WTC11 (cell line): ENCODE results near the gene ZDHHC8. TPM values are rescaled to one million over a fixed set of nuclear protein-coding genes. Genes with fewer than 3 reads are reported as not detected.

ENCODE experiments used
- ATAC-seq: fragments of 200-7000 bp; cut with Tn5 transposase; 2 replicates; pipeline ENCODE4 v1.10.0; 2021; ENCODE audit warnings: mild to moderate bottlenecking, moderate library complexity
- CTCF ChIA-PET: fragments of 300-600 bp; sonication (Branson Sonifier 250); formaldehyde crosslinking; loops from one replicate; lab custom pipeline; 2021; ENCODE audit warnings: antibody characterized with exemption; lab: Charles Lee
- POLR2A ChIA-PET: fragments of 350-600 bp; sonication (Branson Sonifier 250); formaldehyde crosslinking; loops from one replicate; lab custom pipeline; 2021; ENCODE audit warnings: antibody characterized with exemption; lab: Charles Lee
- DNase-seq: peaks from one replicate; pipeline ENCODE4 v3.0.0; 2021; ENCODE audit warnings: low spot score
- H3K27ac Mint-ChIP-seq: 2 replicates; pipeline ENCODE4 v1.8.0; 2021; ENCODE audit warnings: mixed read lengths
- H3K27me3 Mint-ChIP-seq: 2 replicates; pipeline ENCODE4 v1.8.0; 2021; ENCODE audit warnings: low read depth, mild to moderate bottlenecking, moderate library complexity, mixed read lengths
- H3K36me3 Mint-ChIP-seq: 2 replicates; pipeline ENCODE4 v1.8.0; 2021; ENCODE audit warnings: mixed read lengths
- H3K4me1 Mint-ChIP-seq: 2 replicates; pipeline ENCODE4 v1.8.0; 2022; ENCODE audit warnings: mixed read lengths
- H3K4me3 Mint-ChIP-seq: 2 replicates; pipeline ENCODE4 v1.8.0; 2021; ENCODE audit warnings: mild to moderate bottlenecking, moderate library complexity, mixed read lengths
- H3K9me3 Mint-ChIP-seq: 2 replicates; pipeline ENCODE4 v1.8.0; 2021; ENCODE audit warnings: mixed read lengths
- HMGA2 ChIP-seq: fragments of 250-450 bp; sonication (Bioruptor Pico); IDR thresholded peaks from 2 replicates; pipeline ENCODE4 v1.4.0; 2021; ENCODE audit warnings: mild to moderate bottlenecking, moderate library complexity
- PRRX2 ChIP-seq: fragments of 250-450 bp; sonication (Bioruptor Pico); IDR thresholded peaks from 2 replicates; pipeline ENCODE4 v1.8.0; 2021; ENCODE audit warnings: mild to moderate bottlenecking
- ZNF138 ChIP-seq: sonication (generic); formaldehyde crosslinking; conservative IDR thresholded peaks from 2 replicates; pipeline ENCODE4 v1.8.1; 2022; ENCODE audit warnings: mild to moderate bottlenecking, moderate library complexity, missing genetic modification reagents
- ZNF219 ChIP-seq: sonication (generic); formaldehyde crosslinking; IDR thresholded peaks from 2 replicates; pipeline ENCODE4 v1.8.0; 2023; ENCODE audit warnings: missing genetic modification reagents, mild to moderate bottlenecking, borderline replicate concordance
- ZNF263 ChIP-seq: sonication (generic); formaldehyde crosslinking; IDR thresholded peaks from 2 replicates; pipeline ENCODE4 v1.8.1; 2022; ENCODE audit warnings: low read depth, mild to moderate bottlenecking, moderate library complexity, missing genetic modification reagents
- total RNA-seq: library from RNA; stranded (reverse); gene quantifications from 3 replicates; pipeline ENCODE4 v1.2.3, GENCODE V29; 2021
- TF ChIP-seq, protein P1 (sequence below): sonication (generic); formaldehyde crosslinking; IDR thresholded peaks from 2 replicates; pipeline ENCODE4 v1.8.1; 2022; ENCODE audit warnings: mild to moderate bottlenecking, missing genetic modification reagents, moderate library complexity, borderline replicate concordance
- TF ChIP-seq, protein P2 (sequence below): fragments of 250-450 bp; sonication (Bioruptor Pico); IDR thresholded peaks from 2 replicates; pipeline ENCODE4 v1.9.0; 2021; ENCODE audit warnings: moderate library complexity, mild to moderate bottlenecking, inconsistent platforms, borderline replicate concordance
- TF ChIP-seq, protein P3 (sequence below): sonication (generic); formaldehyde crosslinking; IDR thresholded peaks from 2 replicates; pipeline ENCODE4 v1.8.1; 2023; ENCODE audit warnings: mild to moderate bottlenecking, missing genetic modification reagents, moderate library complexity
- TF ChIP-seq, protein P4 (sequence below): sonication (generic); formaldehyde crosslinking; conservative IDR thresholded peaks from 2 replicates; pipeline ENCODE4 v1.8.1; 2023; ENCODE audit warnings: mild to moderate bottlenecking, low read depth, missing genetic modification reagents, moderate library complexity
- TF ChIP-seq, protein P5 (sequence below): sonication (generic); formaldehyde crosslinking; IDR thresholded peaks from 2 replicates; pipeline ENCODE4 v1.8.0; 2023; ENCODE audit warnings: mild to moderate bottlenecking, missing genetic modification reagents
- TF ChIP-seq, protein P6 (sequence below): fragments of 250-450 bp; sonication (Bioruptor Pico); IDR thresholded peaks from 2 replicates; pipeline ENCODE4 v1.9.0; 2021; ENCODE audit warnings: mild to moderate bottlenecking
- TF ChIP-seq, protein P7 (sequence below): sonication (generic); formaldehyde crosslinking; IDR thresholded peaks from 2 replicates; pipeline ENCODE4 v1.8.0; 2022; ENCODE audit warnings: missing genetic modification reagents

ZDHHC8 gene
- total RNA-seq, 1 experiment from 2014 or later, result 79.7 TPM

DNA sequence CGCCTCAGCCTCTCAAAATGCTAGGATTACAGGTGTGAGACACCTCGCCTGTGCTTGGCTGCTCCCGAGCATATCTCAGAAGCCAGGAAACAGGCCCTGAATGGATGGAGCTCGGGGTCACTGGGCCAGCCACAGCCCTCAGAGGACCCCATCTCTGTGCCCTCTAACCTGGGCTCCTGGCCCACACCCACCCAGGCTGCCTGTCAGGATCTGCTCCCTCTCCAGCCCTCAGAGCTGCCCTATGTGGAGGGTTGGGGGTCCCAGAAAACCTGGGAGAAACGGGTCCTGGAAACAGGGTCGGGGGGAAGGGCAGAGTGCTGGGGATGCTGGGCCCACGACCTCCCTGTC lies 24.4 kb downstream of the ZDHHC8 start:
- H3K27me3 Mint-ChIP-seq, result no peaks in the 10 kb centered on the region
- CTCF ChIA-PET, result interaction anchor here (1.2 to 3.2 kb wide), 4 partner anchors 83 to 130 kb away, joined by 3 to 69 read pairs (median 28); no protein-coding TSS in a partner anchor
- no peak for ATAC-seq
- H3K36me3 Mint-ChIP-seq, result no peaks in the 10 kb centered on the region
- H3K4me1 Mint-ChIP-seq, result peaks cover 7% of the 10 kb centered on the region
- no peak overlapping the region for H3K4me3 Mint-ChIP-seq
- no peak for DNase-seq
- H3K9me3 Mint-ChIP-seq, result no peaks in the 10 kb centered on the region
- no peak for TF ChIP-seq ZNF219
- TF ChIP-seq, protein P1, sequence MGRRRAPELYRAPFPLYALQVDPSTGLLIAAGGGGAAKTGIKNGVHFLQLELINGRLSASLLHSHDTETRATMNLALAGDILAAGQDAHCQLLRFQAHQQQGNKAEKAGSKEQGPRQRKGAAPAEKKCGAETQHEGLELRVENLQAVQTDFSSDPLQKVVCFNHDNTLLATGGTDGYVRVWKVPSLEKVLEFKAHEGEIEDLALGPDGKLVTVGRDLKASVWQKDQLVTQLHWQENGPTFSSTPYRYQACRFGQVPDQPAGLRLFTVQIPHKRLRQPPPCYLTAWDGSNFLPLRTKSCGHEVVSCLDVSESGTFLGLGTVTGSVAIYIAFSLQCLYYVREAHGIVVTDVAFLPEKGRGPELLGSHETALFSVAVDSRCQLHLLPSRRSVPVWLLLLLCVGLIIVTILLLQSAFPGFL (CRISPR knock-in tag), result no peak
- TF ChIP-seq, protein P2, sequence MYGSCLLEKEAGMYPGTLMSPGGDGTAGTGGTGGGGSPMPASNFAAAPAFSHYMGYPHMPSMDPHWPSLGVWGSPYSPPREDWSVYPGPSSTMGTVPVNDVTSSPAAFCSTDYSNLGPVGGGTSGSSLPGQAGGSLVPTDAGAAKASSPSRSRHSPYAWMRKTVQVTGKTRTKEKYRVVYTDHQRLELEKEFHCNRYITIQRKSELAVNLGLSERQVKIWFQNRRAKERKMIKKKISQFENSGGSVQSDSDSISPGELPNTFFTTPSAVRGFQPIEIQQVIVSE, result no peak
- TF ChIP-seq, protein P3, sequence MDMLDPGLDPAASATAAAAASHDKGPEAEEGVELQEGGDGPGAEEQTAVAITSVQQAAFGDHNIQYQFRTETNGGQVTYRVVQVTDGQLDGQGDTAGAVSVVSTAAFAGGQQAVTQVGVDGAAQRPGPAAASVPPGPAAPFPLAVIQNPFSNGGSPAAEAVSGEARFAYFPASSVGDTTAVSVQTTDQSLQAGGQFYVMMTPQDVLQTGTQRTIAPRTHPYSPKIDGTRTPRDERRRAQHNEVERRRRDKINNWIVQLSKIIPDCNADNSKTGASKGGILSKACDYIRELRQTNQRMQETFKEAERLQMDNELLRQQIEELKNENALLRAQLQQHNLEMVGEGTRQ (CRISPR knock-in tag), result no peak
- TF ChIP-seq, protein P4, sequence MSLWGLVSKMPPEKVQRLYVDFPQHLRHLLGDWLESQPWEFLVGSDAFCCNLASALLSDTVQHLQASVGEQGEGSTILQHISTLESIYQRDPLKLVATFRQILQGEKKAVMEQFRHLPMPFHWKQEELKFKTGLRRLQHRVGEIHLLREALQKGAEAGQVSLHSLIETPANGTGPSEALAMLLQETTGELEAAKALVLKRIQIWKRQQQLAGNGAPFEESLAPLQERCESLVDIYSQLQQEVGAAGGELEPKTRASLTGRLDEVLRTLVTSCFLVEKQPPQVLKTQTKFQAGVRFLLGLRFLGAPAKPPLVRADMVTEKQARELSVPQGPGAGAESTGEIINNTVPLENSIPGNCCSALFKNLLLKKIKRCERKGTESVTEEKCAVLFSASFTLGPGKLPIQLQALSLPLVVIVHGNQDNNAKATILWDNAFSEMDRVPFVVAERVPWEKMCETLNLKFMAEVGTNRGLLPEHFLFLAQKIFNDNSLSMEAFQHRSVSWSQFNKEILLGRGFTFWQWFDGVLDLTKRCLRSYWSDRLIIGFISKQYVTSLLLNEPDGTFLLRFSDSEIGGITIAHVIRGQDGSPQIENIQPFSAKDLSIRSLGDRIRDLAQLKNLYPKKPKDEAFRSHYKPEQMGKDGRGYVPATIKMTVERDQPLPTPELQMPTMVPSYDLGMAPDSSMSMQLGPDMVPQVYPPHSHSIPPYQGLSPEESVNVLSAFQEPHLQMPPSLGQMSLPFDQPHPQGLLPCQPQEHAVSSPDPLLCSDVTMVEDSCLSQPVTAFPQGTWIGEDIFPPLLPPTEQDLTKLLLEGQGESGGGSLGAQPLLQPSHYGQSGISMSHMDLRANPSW (CRISPR knock-in tag), result no peak
- no peak for TF ChIP-seq PRRX2 (CRISPR knock-in tag)
- no peak for TF ChIP-seq HMGA2 (CRISPR knock-in tag)
- TF ChIP-seq, protein P5, sequence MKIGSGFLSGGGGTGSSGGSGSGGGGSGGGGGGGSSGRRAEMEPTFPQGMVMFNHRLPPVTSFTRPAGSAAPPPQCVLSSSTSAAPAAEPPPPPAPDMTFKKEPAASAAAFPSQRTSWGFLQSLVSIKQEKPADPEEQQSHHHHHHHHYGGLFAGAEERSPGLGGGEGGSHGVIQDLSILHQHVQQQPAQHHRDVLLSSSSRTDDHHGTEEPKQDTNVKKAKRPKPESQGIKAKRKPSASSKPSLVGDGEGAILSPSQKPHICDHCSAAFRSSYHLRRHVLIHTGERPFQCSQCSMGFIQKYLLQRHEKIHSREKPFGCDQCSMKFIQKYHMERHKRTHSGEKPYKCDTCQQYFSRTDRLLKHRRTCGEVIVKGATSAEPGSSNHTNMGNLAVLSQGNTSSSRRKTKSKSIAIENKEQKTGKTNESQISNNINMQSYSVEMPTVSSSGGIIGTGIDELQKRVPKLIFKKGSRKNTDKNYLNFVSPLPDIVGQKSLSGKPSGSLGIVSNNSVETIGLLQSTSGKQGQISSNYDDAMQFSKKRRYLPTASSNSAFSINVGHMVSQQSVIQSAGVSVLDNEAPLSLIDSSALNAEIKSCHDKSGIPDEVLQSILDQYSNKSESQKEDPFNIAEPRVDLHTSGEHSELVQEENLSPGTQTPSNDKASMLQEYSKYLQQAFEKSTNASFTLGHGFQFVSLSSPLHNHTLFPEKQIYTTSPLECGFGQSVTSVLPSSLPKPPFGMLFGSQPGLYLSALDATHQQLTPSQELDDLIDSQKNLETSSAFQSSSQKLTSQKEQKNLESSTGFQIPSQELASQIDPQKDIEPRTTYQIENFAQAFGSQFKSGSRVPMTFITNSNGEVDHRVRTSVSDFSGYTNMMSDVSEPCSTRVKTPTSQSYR (CRISPR knock-in tag), result no peak
- TF ChIP-seq ZNF263, result no peak
- TF ChIP-seq ZNF138 (CRISPR knock-in tag), result no peak
- TF ChIP-seq, protein P6, sequence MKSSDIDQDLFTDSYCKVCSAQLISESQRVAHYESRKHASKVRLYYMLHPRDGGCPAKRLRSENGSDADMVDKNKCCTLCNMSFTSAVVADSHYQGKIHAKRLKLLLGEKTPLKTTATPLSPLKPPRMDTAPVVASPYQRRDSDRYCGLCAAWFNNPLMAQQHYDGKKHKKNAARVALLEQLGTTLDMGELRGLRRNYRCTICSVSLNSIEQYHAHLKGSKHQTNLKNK (CRISPR knock-in tag), result no peak
- TF ChIP-seq, protein P7, sequence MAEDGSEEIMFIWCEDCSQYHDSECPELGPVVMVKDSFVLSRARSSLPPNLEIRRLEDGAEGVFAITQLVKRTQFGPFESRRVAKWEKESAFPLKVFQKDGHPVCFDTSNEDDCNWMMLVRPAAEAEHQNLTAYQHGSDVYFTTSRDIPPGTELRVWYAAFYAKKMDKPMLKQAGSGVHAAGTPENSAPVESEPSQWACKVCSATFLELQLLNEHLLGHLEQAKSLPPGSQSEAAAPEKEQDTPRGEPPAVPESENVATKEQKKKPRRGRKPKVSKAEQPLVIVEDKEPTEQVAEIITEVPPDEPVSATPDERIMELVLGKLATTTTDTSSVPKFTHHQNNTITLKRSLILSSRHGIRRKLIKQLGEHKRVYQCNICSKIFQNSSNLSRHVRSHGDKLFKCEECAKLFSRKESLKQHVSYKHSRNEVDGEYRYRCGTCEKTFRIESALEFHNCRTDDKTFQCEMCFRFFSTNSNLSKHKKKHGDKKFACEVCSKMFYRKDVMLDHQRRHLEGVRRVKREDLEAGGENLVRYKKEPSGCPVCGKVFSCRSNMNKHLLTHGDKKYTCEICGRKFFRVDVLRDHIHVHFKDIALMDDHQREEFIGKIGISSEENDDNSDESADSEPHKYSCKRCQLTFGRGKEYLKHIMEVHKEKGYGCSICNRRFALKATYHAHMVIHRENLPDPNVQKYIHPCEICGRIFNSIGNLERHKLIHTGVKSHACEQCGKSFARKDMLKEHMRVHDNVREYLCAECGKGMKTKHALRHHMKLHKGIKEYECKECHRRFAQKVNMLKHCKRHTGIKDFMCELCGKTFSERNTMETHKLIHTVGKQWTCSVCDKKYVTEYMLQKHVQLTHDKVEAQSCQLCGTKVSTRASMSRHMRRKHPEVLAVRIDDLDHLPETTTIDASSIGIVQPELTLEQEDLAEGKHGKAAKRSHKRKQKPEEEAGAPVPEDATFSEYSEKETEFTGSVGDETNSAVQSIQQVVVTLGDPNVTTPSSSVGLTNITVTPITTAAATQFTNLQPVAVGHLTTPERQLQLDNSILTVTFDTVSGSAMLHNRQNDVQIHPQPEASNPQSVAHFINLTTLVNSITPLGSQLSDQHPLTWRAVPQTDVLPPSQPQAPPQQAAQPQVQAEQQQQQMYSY (CRISPR knock-in tag), result no peak
- no peak overlapping the region for H3K27ac Mint-ChIP-seq
- POLR2A ChIA-PET, result interaction anchor here (1.5 kb wide), 1 partner anchor 83 kb away, joined by 3 read pairs; no protein-coding TSS in a partner anchor
